Activated naive CD4-positive, alpha-beta T cell treated with anti-CD3 and anti-CD28 coated beads, Interleukin-2, amount 50 U/mL, for 72 hours (primary cell): ENCODE measurements around the gene SNX7. TPM values are rescaled to one million over a fixed set of nuclear protein-coding genes. Genes with fewer than 3 reads are reported as not detected.

Source experiments
- ATAC-seq, 2 donors: fragments of 150-1000 bp; cut with Tn5 transposase; 2 replicates each; pipeline ENCODE4 v1.10.0; 2021; ENCODE audit warnings: mild to moderate bottlenecking in 2 of 2, moderate library complexity in 2 of 2
- DNase-seq, 2 donors: peaks; one replicate each; pipeline ENCODE4 v3.0.0; 2021 to 2022; ENCODE audit warnings: low spot score in 2 of 2
- H3K27ac Mint-ChIP-seq, 2 donors: one replicate each; pipeline ENCODE4 v1.8.0; 2022; ENCODE audit warnings: mild to moderate bottlenecking in 2 of 2, mixed read lengths in 2 of 2
- H3K36me3 Mint-ChIP-seq, 2 donors: one replicate each; pipeline ENCODE4 v1.8.0; 2022; ENCODE audit warnings: mixed read lengths in 2 of 2
- H3K9me3 Mint-ChIP-seq, 2 donors: one replicate each; pipeline ENCODE4 v1.8.0; 2022; ENCODE audit warnings: mixed read lengths in 2 of 2
- total RNA-seq, 2 donors: library from RNA; stranded (reverse); gene quantifications; one replicate each; pipeline ENCODE4 v1.2.3, GENCODE V29; 2022

Gene SNX7
- total RNA-seq, 2 donors from 2014 or later, result 0.84 to 1.1 TPM

DNA sequence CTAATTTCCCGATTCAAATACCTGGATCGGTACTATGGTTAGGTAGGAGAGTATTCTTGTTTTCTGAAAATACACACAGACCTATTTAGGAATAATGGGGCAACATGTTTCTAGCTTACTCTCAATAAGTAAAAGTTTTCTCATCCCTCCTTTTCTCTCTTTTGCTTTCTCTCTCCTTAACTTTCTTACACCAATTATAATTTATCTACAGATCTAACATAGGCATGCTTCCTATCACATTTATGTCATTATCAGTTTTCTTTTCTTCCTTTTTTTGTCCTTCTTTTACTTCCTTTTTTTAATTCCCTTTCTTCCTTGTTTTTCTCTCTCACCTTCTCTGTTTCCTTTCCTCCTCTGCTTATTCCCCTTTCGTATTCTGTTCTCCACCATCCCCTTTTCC, 20.3 kb downstream of the SNX7 start:
- no peaks in the 10 kb centered on the region for H3K36me3 Mint-ChIP-seq
- ATAC-seq, result no peak
- no peak overlapping the region for H3K27ac Mint-ChIP-seq
- H3K9me3 Mint-ChIP-seq, result no peaks in the 10 kb centered on the region
- DNase-seq, result no peak

DNA sequence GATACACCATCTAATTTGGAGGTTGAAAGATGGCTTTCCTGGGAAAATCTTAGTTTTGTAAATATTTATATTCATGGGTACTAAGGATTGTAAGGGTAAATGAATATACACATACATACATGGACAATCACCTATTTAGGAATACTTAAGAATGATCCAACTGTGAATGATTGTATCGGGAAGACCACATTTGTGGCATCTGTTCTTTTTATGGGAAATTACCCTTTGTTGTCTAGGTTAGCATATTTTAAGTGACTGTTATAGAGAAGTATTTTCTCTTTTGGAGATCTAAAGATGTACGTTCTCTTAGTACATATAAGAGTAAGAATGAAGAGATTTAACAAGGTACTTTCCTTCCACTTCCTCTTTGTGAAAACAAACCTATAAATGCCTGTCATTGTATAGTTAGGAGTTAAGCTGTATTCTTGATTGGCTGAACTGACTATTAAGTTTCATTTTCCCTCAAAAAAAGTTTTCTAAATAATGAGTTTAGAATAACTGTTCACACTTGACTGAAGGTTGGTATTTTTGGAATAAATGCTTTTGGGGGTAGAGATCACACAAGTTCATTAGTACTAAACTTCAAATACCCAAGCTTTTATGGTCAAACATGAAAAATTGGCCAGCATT, 26.7 kb downstream of the SNX7 start:
- Mint-ChIP-seq H3K9me3 (no peaks in the 10 kb centered on the region), H3K36me3 (no peaks in the 10 kb centered on the region), H3K27ac (no peak overlapping the region)
- no peak for DNase-seq
- no peak for ATAC-seq

DNA sequence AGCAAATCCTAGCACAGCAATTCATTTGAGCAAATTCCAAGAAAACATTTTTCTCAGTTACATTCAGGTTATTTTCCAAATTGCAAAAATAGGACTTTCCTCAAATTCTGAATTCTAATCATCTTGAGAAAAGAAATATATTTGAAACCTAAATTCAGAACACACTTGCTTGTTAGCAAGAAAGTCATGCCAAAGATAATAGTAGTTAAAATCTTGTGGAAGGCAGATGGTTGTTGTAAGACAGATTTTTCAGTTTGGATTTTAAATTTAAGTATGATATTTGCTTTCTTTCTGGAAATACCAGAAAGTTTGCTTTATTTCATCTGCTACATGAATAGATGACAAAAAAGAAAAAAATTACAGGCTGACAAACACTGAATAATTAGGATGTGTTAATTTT, 29.1 kb downstream of the SNX7 start:
- Mint-ChIP-seq H3K27ac (no peak overlapping the region), H3K36me3 (no peaks in the 10 kb centered on the region), H3K9me3 (no peaks in the 10 kb centered on the region)
- ATAC-seq (no peak), DNase-seq (no peak)

DNA sequence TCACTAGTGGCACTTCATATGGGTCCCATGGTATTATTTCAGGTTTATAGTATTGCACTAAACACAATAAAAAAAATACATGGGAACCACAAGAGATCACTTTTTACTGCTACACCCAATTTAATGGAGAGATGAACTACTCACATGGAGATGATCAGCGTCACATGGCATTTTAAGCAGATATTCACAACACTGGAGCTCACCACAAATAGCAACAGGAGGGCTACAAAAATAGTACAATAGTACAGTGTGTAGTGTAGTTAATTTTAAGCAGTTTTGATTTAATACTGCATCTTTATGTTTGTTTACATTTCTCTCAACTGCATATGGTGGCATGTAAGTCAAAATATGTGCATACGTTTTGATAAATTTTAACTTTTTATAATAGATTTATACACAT, 31.0 kb downstream of the SNX7 start:
- Mint-ChIP-seq H3K9me3 (no peaks in the 10 kb centered on the region), H3K36me3 (no peaks in the 10 kb centered on the region), H3K27ac (no peak overlapping the region)
- no peak for DNase-seq
- ATAC-seq, result no peak

DNA sequence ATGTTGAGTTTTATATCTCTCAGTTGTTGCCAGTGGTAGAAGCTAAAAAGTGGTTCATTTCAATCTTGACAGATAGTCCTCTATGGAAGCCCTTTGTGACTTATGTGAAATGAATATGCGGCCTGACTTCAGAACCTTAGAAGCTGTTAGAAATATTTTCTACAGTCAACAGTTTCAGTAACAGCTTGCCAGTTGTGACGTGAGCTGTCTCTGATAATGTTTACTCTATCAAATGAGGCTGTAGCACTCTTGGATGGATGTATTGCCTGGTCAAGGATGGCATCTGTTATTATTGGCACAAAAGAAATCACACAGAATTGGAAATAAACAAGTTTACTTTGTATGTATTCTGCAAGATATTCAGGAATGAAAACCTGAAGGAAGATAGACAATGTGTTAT, 31.9 kb downstream of the SNX7 start:
- H3K27ac Mint-ChIP-seq, result no peak overlapping the region
- ATAC-seq (no peak), DNase-seq (no peak)
- no peaks in the 10 kb centered on the region for H3K36me3 Mint-ChIP-seq
- H3K9me3 Mint-ChIP-seq, result no peaks in the 10 kb centered on the region

DNA sequence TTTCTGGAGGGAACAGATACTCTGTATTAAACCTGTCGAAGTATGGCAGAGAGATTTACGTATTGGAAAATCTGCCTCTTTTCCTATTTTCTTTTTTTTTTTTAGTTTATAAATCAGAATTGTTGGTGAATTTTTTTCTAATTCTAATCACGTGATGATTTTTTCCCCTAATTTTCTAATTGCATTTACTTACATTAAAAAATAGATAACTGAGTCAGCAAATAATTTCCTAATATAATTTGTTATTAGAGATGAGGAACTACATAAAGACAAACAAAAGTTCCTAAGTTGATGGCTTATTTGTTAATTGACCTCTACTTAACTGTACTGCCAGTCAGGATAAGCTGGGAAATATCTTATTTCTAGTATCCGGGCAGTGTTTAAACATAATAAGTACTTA, 34.6 kb downstream of the SNX7 start:
- H3K36me3 Mint-ChIP-seq, result no peaks in the 10 kb centered on the region
- DNase-seq (no peak), ATAC-seq (no peak)
- no peak overlapping the region for H3K27ac Mint-ChIP-seq
- H3K9me3 Mint-ChIP-seq, result no peaks in the 10 kb centered on the region

DNA sequence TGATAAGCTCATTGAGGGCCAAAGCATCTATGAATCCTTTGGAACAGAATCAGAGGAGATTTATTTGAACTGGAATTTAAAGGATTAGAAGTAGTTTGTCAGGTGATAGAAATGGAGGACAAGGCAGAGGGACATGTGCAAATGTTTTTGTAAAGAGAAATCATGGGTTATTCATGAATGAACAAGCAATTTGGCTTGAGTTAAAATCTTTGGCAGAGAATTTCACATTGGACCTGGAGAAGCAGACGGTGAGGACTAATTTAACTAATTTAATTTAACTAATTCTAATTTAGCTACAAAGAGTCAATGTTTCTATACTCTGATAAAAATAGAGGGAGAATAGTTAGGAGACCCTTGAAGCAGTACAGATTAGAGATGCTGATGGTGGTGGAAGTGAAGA, 36.3 kb downstream of the SNX7 start:
- H3K9me3 Mint-ChIP-seq, result no peaks in the 10 kb centered on the region
- ATAC-seq (no peak), DNase-seq (no peak)
- no peaks in the 10 kb centered on the region for H3K36me3 Mint-ChIP-seq
- no peak overlapping the region for H3K27ac Mint-ChIP-seq

DNA sequence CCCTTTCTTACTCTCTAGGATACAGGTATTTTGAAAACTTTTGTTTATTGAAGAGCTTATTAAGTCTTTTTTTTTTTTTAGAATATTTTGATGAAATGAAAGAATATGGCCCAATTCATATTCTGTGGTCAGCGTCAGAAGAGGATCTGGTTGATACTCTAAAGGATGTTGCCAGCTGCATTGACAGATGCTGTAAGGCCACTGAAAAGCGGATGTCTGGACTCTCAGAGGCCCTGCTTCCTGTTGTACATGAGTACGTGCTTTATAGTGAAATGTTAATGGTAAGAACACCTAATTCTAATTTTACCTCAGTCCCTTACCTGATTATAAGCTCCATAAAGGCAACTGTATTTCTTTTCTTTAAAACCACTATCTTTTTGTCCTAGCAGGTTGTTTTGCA, 37.1 kb downstream of the SNX7 start:
- Mint-ChIP-seq H3K36me3 (no peaks in the 10 kb centered on the region), H3K9me3 (no peaks in the 10 kb centered on the region), H3K27ac (no peak overlapping the region)
- ATAC-seq, result no peak
- no peak for DNase-seq

DNA sequence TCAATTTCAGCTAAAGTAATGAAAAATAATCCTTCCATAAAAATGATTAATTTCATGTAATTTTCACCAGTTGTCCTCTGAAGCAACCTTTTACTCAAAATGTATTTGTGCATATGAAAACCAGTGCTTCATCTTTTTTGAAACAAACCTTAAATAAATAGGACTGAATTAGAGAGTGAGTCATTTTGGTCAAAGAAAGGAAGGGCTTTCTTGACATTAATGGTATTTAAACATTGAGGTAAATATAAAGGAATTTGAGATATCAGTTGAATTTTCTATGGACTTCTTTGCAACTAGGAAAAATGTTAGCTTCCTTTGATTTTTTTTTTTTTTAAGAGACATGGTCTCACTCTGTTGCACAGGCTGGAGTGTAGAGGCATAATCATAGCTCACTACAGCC, 38.7 kb downstream of the SNX7 start:
- ATAC-seq (no peak), DNase-seq (no peak)
- H3K9me3 Mint-ChIP-seq, result no peaks in the 10 kb centered on the region
- no peaks in the 10 kb centered on the region for H3K36me3 Mint-ChIP-seq
- H3K27ac Mint-ChIP-seq, result no peak overlapping the region

DNA sequence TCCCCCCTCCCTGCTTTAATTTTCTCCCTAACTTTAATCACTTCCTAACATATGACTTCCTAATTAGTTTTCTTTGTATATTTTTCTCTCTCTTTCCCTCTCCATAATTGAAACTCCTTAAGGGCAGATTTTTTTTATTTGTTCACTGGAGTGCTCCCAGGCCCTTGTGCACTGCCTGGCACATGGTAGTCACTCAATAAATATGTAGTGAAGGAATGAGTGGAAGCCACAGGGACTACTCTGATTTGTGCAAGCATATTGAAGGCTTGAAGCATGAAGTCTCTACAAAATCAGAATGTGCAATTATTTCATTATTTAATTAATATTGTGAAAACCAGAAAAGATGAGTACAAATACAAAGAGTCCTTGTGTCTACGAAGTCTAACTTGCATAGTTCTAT, 41.5 kb downstream of the SNX7 start:
- DNase-seq (no peak), ATAC-seq (no peak)
- Mint-ChIP-seq H3K9me3 (no peaks in the 10 kb centered on the region), H3K36me3 (no peaks in the 10 kb centered on the region), H3K27ac (no peak overlapping the region)

DNA sequence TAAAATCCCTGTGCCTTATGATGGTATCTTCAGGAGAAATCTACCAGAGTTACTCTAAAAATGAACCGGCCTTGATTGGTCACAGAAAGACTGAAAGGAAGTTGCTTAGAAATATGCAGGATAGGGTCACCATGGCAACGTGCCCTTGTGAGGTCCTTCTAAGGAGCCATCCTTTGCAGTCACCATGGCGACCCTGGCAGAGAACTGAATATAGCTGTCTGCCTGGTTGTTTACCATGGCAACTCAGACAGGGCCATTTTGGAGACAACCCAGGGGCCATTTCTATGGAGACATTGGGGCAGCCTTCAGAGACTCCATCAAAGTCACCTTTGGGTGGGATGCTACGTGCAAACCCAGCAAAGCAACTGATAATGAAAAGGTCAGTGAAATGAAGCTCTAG, 43.0 kb downstream of the SNX7 start:
- Mint-ChIP-seq H3K36me3 (no peaks in the 10 kb centered on the region), H3K27ac (no peak overlapping the region), H3K9me3 (no peaks in the 10 kb centered on the region)
- ATAC-seq (no peak), DNase-seq (no peak)

DNA sequence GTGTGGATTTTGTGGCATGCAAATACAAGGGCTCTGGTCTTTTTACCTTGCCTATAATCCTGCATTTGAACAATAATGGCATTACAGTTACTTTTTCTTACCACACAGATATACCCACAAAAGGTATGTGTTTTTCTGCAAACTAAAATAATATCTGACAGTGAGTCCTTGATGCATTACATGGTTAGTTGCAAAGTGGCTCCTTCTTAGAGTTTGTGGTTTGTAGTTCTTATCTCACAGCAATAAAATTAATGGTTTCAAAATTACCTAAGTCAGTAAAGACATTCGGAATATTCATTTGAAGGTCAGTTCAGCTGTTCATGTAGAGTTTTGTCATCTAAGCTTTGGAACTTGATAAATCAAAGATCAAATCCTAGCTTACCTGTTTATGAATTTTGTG, 43.5 kb downstream of the SNX7 start:
- Mint-ChIP-seq H3K36me3 (no peaks in the 10 kb centered on the region), H3K27ac (no peak overlapping the region), H3K9me3 (no peaks in the 10 kb centered on the region)
- no peak for ATAC-seq
- no peak for DNase-seq

DNA sequence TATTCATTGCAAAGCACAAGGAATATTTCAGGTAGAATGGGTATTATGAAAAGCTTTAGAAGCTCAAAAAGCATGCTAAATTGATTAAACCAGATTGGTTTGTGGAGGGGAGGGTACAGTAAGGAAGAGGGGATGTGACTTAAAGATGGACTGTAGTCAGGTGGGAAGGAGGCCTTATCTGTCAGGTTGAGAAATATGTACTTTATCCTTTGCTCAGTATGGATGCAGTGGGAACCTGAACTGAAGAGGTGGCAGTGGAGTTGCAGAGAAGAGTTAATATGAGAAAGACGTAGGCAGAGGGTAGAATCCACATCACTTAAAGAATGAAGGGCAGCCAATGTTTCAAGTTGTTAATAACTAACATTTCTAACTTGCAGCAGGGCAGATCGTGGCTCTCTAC, 44.1 kb downstream of the SNX7 start:
- H3K36me3 Mint-ChIP-seq, result no peaks in the 10 kb centered on the region
- no peak overlapping the region for H3K27ac Mint-ChIP-seq
- ATAC-seq (no peak), DNase-seq (no peak)
- H3K9me3 Mint-ChIP-seq, result no peaks in the 10 kb centered on the region

DNA sequence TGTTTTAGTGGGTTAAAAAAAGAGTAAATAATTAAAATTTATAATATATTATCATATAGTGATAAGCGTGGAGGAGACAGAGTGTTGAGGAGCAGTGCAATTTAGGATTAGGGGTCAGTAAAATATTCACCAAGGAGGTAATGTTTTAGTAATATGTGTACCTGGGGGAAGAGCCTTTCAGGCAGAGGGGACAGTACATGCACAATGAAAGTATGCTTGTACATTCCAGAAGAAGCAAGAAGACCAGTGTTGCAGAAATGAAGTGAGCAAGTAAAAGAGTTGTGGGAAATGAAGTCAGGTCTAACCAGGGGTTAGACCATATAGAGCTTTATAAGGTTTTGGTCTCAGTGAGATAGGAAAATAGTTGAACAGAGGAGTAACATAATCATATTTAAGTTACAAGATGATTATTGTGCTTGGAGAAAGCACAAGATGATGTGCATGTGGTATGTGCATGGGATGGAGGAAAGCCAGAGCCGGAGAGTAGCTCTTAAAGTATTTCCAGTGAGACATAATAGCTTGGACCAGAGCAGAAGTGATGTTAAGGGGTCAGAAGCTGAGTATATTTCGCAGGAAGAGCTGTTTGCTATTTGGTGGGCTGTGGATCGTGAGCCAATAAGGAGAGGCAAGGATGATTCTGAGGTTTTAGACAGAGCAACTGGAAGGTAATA, 44.8 kb downstream of the SNX7 start:
- no peak overlapping the region for H3K27ac Mint-ChIP-seq
- ATAC-seq (no peak), DNase-seq (no peak)
- H3K9me3 Mint-ChIP-seq, result no peaks in the 10 kb centered on the region
- H3K36me3 Mint-ChIP-seq, result no peaks in the 10 kb centered on the region

DNA sequence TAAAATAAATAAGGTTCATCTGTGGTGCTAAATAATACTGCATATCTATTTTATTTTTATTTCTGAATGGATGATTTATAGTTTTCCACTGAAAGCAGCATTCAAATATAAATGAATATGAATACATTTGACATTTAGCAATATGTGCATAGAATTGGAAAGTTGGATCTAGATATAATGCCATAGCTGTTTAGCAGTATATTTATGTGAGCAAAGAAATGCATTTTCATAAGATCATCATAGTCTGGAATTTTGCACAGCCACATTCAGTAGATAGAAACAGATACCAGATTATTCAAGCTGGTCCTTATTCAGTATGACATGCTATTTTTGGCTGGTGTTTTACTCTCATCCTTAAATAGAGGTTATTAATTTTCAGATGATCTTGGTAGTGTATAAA, 46.0 kb downstream of the SNX7 start:
- Mint-ChIP-seq H3K27ac (no peak overlapping the region), H3K36me3 (no peaks in the 10 kb centered on the region), H3K9me3 (no peaks in the 10 kb centered on the region)
- ATAC-seq (no peak), DNase-seq (no peak)

DNA sequence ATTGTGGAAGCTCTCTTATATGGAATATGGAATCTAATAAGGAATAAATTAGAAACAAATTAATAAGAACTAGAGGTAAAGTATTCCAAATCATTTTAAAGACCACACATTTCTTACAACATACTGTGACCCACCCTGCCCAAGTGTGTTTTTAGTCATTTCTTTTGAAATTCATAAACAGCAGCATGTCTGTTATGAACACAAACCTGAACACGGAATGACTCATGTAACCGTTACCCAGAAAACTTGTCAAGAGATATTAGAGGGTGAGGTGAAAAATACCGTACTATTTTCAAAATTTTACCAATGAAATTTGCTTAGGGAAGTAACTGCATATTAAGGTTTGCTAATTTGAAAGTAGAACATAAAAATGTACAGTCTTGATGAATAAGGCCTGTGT, 48.4 kb downstream of the SNX7 start:
- H3K36me3 Mint-ChIP-seq, result no peaks in the 10 kb centered on the region
- ATAC-seq (no peak), DNase-seq (no peak)
- H3K9me3 Mint-ChIP-seq, result no peaks in the 10 kb centered on the region
- H3K27ac Mint-ChIP-seq, result no peak overlapping the region

DNA sequence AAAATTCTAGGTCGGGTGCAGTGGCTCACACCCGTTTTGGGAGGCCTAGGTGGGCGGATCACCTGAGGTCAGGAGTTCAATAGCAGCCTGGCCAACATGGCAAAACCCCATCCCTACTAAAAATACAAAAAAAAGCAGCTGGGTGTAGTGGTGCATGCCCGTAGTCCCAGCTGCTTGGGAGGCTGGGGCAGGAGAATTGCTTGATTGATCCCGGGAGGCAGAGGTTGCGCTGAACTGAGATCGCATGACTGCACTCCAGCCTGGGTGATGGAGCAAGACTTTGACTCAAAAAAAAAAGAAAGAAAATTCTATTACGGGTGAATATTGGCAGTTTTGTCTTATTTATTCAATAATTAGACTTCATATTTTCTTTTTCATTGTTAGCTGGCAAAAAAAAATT, 62.1 kb downstream of the SNX7 start:
- no peak for ATAC-seq
- DNase-seq, result no peak
- no peak overlapping the region for H3K27ac Mint-ChIP-seq
- peaks cover 6% of the 10 kb centered on the region in 2 donors for H3K9me3 Mint-ChIP-seq
- peaks cover 0 to 8% of the 10 kb centered on the region in 2 donors for H3K36me3 Mint-ChIP-seq

DNA sequence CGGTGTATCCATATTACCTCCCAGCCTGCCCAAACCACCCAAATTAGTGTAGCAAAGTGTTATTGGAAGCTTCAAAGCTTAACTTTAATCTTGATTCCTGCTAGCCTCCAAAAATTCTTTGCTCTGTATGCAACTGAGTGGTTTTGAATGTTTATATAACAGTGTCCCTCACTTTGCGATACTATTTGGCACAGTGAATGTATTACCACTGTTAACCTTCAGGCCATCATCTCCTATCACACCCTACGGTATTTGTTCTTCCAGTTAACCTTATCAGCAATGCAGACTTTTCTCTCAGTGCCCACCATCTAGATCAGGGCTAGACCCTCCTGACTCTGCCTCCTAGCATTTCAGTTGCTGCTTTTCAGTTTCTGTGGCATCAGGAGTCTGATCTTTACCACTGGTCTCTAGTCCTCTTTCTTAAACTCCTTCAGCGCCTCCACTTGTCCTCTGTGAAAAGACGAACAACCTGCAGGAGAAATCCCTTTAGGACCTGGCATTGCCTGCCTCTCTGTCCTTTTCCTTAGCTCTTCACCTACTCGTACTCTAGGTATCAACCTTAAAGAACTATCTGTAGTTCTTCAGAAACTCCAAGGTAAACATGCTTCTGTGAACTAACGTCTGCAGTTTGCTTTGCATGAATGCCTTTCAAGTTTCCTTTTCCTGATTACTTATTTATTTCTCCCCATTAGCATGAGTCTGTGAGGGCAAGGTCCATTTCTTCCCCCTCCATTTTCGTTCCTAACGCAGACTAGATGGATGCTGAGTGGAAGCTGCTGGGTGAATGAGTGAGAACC, 71.7 kb downstream of the SNX7 start:
- Mint-ChIP-seq H3K36me3 (no peaks in the 10 kb centered on the region), H3K27ac (no peak overlapping the region), H3K9me3 (no peaks in the 10 kb centered on the region)
- ATAC-seq (no peak), DNase-seq (no peak)
